Measurements from ENCODE around the gene ENTPD8.

The ENTPD8 gene

GRCh38 chr9:137423514-137424291 is 17.5 kb downstream of the ENTPD8 start:
- peak overlapping the region; percentile 51 for H3K4me3 ChIP-seq (ENCODE audit: low read length)
- DNase-seq (ENCODE audit: low read depth): peak; percentile 45
- TF ChIP-seq, protein P1, sequence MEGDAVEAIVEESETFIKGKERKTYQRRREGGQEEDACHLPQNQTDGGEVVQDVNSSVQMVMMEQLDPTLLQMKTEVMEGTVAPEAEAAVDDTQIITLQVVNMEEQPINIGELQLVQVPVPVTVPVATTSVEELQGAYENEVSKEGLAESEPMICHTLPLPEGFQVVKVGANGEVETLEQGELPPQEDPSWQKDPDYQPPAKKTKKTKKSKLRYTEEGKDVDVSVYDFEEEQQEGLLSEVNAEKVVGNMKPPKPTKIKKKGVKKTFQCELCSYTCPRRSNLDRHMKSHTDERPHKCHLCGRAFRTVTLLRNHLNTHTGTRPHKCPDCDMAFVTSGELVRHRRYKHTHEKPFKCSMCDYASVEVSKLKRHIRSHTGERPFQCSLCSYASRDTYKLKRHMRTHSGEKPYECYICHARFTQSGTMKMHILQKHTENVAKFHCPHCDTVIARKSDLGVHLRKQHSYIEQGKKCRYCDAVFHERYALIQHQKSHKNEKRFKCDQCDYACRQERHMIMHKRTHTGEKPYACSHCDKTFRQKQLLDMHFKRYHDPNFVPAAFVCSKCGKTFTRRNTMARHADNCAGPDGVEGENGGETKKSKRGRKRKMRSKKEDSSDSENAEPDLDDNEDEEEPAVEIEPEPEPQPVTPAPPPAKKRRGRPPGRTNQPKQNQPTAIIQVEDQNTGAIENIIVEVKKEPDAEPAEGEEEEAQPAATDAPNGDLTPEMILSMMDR (IDR thresholded peaks at IDR 0.05; ENCODE audit: insufficient read depth, low read depth, low read length, missing control alignments): no peak

DNA sequence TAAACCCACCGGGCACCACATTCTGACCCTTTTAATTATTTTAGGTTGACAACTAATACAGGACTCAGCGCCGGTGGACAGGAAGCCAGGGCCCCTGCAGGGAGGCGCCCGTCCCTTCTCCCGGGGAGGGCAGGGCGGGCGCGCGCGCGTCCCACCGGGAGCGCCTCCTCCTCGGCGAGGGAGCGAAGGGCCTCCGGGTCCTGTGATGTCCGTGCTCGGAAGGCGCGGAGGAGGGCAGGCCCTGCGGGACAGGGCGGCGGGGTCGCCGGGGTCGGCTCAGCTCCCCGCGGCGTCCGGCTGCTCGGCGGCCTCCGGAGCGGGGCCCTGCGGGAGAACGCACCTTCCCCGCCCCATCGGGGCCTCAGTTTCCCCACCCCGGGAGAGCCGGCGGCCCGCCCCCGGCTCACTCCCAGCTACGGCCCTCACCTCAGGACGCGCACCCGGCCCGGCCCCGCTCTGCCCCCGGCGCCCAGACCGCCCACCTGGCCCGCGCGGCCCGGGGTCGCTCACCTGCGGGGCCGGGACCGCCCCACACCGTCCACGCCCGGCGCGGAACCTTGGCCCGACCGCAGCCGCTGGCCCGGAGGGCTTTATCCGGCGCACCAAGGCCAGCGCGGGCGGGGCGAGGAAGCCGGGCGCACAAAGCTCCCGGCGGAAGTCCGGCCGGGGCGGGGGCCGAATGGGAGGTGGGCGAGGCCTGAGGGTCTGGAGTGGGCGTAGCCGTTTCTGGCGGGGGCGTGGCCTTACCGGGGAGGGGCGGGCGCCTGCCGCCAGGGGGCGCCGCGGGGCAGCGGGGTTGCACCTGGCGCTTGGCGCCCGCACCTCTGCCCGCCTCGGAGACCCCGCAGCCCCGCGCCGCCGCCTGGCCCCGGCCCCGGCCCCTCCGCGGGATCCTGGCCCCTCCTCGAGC is 18.3 kb downstream of the ENTPD8 start, which contains the start of the genes EXD3 and NOXA1:
EXD3 (minus strand) TSS at position 559 of the 910 bp plus-strand sequence. CDS start 27,805 bp downstream, outside the sequence.
NOXA1 (plus strand) TSS at position 790 of the 910 bp plus-strand sequence. CDS start 137 bp downstream, outside the sequence.
- TF ChIP-seq, protein P1 (IDR thresholded peaks at IDR 0.05; ENCODE audit: insufficient read depth, low read depth, low read length, missing control alignments): peak; percentile 30
- H3K4me3 ChIP-seq (ENCODE audit: low read length): peak within 1 kb of the TSS; percentile 72
- peak; percentile 94 for DNase-seq (ENCODE audit: low read depth)

DNA sequence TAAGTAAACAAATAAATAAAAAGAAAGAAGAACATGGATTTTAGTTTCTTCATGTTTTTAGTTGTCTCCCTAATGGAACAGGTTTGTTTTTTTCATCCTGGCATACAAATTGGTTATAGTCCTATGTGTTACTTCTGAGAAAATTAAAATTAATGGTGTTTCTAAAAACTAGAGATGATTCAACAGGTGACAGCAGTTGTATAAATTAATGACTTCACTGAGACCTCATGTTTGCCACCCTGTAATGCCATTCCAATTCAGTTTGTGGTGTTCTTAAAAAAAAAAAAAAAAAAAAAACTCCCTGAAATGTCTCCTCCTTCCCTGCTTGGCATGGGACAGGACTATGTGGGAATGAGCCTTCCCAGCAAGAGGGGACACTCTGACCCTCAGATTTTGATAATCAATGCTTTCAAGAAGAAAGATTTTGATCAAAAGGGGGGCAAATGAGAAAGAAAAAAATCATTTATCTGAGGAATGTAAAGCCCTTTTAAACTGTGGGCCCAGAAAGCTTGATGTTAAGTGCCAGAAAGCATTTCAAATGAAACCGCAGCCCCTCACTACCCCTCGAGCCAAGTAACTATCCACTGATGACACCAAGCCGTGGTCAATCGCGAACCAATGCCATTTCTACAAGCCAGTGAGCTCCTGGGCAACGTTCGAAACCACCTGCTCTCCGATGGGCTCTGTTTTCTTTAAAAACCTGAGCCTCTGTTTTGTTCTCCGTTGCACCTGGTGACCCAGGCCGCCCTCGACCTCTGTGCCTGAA is 19.1 kb downstream of the ENTPD8 start:
- DNase-seq (ENCODE audit: low read depth): no peak
- H3K4me3 ChIP-seq (ENCODE audit: low read length): peak overlapping the region; percentile 72
- TF ChIP-seq, protein P1 (IDR thresholded peaks at IDR 0.05; ENCODE audit: insufficient read depth, low read depth, low read length, missing control alignments): no peak

DNA sequence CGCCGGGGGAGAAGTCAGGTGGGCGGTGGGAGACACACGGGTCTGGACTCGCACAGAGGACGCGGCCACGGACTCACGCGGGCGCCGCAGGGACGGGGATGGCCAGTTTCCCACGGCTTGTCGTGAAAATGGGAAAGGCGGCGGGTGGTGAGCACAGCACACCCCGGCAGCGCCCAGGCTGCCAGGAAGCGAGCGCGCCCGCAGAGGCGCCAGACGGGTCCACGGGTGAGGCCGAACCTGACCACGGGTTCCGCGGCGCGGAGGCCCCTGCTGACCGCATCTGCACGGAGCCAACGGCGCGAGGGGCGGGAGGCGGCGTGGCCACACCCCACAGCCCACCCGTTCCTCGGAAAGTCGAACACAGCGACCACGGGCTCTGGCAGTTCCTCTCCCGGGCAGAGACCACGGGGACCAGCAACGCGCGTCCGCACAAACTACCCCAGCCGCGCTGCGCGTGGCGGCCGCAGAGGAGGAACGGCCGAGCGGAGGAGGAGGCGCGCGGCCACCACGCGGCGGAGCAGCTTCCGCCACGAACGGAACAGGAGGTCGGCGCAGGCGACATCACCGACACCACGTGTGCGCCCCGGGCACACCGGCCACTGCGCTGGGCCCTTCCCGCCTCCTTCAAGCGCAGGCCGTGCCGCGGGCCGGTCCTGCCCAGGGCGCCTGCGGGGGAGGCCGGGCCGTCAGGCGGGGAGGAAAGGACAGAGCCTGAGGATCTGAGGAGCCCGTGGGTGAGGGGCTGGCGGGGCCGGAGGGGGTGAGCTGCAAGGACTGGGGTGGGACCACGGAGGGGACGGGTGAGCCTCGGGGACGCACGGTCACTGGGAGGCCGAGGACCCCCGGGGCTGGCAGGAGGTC is 23.8 kb downstream of the ENTPD8 start:
- TF ChIP-seq, protein P1 (IDR thresholded peaks at IDR 0.05; ENCODE audit: insufficient read depth, low read depth, low read length, missing control alignments): no peak
- H3K4me3 ChIP-seq (ENCODE audit: low read length): no peak overlapping the region
- DNase-seq (ENCODE audit: low read depth): no peak

- TF ChIP-seq, protein P1 (IDR thresholded peaks at IDR 0.05; ENCODE audit: insufficient read depth, low read depth, low read length, missing control alignments): no peak
- H3K4me3 ChIP-seq (ENCODE audit: low read length): no peak overlapping the region
- DNase-seq (ENCODE audit: low read depth): no peak
Measured at GRCh38 chr9:137416563-137417151, 24.5 kb downstream of the ENTPD8 start.
